Adrenal gland (tissue), 12 donors: ENCODE measurements around the gene EHD4. TPM values are rescaled to one million over a fixed set of nuclear protein-coding genes. Genes with fewer than 3 reads are reported as not detected.

ENCODE experiments used
- DNase-seq, 7 donors: peaks; one replicate each; pipeline ENCODE4 v3.0.0-alpha.2; 2019 to 2020
- H3K27ac ChIP-seq, 5 donors: fragments of 200-600 bp; sonication (generic) in 4 of 5; 1 replicate in 3 of 5; 2 replicates in 2 of 5; pipeline versions ENCODE4 v1.5.1 to v1.8.0; 2016 to 2020; ENCODE audit warnings: mild to moderate bottlenecking in 1 of 5
- H3K27me3 ChIP-seq: fragments of 200-600 bp; 2 replicates; pipeline ENCODE4 v1.8.0; 2021
- H3K36me3 ChIP-seq, 2 donors: fragments of 200-600 bp; replicated peaks in 1 of 2; 1 replicate in 1 of 2; 2 replicates in 1 of 2; pipeline versions ENCODE4 v1.5.1 to v1.8.0; 2018 to 2022
- H3K4me1 ChIP-seq, 2 donors: fragments of 200-600 bp; replicated peaks in 1 of 2; 1 replicate in 1 of 2; 2 replicates in 1 of 2; pipeline versions ENCODE4 v1.5.1 to v1.8.0; 2018 to 2021
- H3K4me3 ChIP-seq, 4 donors: fragments of 200-600 bp; sonication (generic) in 3 of 4; one replicate each; pipeline ENCODE4 v1.5.1; 2016 to 2018
- H3K9me3 ChIP-seq, 3 donors: fragments of 200-600 bp; sonication (generic) in 1 of 3; replicated peaks in 1 of 3; 1 replicate in 2 of 3; 2 replicates in 1 of 3; pipeline versions ENCODE4 v1.5.1 to v1.8.0; 2016 to 2021
- POLR2A ChIP-seq, 2 donors: fragments of 450-650 bp; IDR thresholded peaks; one replicate each; pipeline ENCODE4 v1.6.1; 2017; ENCODE audit warnings: antibody characterized with exemption in 2 of 2, mild to moderate bottlenecking in 2 of 2, moderate library complexity in 1 of 2
- WGBS, 4 donors: extraction: QIAGEN DNeasy Blood & Tissue Kit in 2 of 4; methylation state at CpG; one replicate each; pipeline versions ENCODE4 v1.1.5 to v1.1.7; 2013 to 2017; 5-methylcytosine and 5-hydroxymethylcytosine counted together
- intact Hi-C, 2 donors: fragments of 100-400 bp; cut with DNase I; formaldehyde crosslinking; loops; one replicate each; pipeline versions ENCODE4 v1.14.1 to v1.15.0; 2022 to 2023
- polyA plus RNA-seq, 3 donors: library from polyadenylated mRNA; stranded (reverse); fragments of 200-250 nt in 2 of 3; fragments of 350-450 nt in 1 of 3; fragmentation: Illumina TruSeq in 1 of 3; extraction: RNeasy Lipid Tissue Mini Kit (QIAGEN cat#74804) in 1 of 3; gene quantifications; one replicate each; pipeline ENCODE4 v1.2.3, GENCODE V29; 2013 to 2014
- total RNA-seq, 9 donors: library from RNA; depleted of rRNA in 4 of 9; stranded (reverse); fragments of >200 nt in 4 of 9; fragments of 120-200 nt in 1 of 9; fragmentation: NEBNext Ultra II Directional in 1 of 9; extraction: Animal tissue kit (Norgen Biotek cat#: 25700) in 1 of 9; gene quantifications; one replicate each; pipeline versions ENCODE4 v1.1.0 to v1.2.4, GENCODE V29; 2013 to 2023
- TF ChIP-seq, protein P1 (sequence below), 6 experiments: fragments of 450-650 bp in 4 of 6; fragments of 200-600 bp in 2 of 6; sonication (generic) in 1 of 6; IDR thresholded peaks; 1 replicate in 5 of 6; 2 replicates in 1 of 6; pipeline versions ENCODE4 v1.5.1 to v1.8.0; 2016 to 2021; ENCODE audit warnings: antibody characterized with exemption in 6 of 6, mild to moderate bottlenecking in 2 of 6, moderate library complexity in 1 of 6
- donor health status: healthy with polysubstance abuse.
- donor health status: Bipolar disorder and iron deficiency.
- donor health status: DM: yes; HTN: yes; CAD: no.
- donor health status: DM: no; HTN: no; CAD: no.
- donor health status: DM: no; HTN: no; CAD: no.
- donor health status: DM: yes; HTN: yes; CAD: no.

The EHD4 gene
- total and polyA plus RNA-seq, 12 donors = 2.0 to 17.0 (median 11.5) TPM

DNA sequence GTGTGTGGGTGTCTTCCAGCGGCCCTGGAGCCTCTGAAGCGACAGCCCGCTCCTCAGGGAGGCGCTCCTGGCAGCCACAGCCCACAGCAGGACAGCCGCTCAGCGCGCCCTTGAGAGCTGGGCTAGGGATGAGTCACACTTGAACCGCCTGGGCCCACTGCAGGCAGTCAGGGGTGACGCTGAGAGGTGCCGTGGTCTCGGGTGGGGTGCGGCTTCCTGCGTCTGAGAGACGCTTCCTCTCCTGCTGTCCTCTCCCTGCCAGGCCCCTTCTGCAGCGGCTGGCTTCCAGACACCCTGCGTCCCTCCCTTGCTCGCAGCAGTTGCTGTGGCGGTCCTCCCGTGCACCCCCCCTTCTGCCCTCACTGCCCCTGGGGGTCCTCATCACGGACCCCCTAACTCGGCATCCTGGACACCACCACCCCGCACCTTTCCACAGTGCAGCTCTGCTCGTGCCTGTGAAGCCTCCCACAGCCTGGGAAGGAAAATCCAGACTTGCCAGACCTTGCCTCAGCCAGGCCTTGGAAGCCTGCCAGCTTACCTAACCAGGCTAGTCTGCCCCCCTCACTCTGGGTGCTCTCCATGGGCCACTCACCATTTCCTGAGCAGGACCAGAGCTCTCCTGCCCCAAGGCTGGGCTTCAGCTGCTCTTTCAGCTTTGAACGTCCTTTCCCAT lies 77.4 kb downstream of the EHD4 start:
- Histone ChIP-seq H3K36me3 (no peaks in the 10 kb centered on the region), H3K4me1 (peaks cover 12 to 18% of the 10 kb centered on the region in 2 donors), H3K27me3 (no peaks in the 10 kb centered on the region), H3K4me3 (peak overlapping the region in 1 of 4 donors; percentile 32), H3K9me3 (no peaks in the 10 kb centered on the region), H3K27ac (peak overlapping the region in 3 of 5 donors; percentile 50 to 78 (median 52))
- intact Hi-C loops = loop anchor here in 1 of 2 donors (5.0 kb wide), 1 partner anchor 63 kb away; no protein-coding TSS in a partner anchor
- DNase-seq = peak; percentile 84 to 94 (median 89)
- TF ChIP-seq POLR2A (IDR thresholded peaks at IDR 0.05) = no peak
- TF ChIP-seq, protein P1, sequence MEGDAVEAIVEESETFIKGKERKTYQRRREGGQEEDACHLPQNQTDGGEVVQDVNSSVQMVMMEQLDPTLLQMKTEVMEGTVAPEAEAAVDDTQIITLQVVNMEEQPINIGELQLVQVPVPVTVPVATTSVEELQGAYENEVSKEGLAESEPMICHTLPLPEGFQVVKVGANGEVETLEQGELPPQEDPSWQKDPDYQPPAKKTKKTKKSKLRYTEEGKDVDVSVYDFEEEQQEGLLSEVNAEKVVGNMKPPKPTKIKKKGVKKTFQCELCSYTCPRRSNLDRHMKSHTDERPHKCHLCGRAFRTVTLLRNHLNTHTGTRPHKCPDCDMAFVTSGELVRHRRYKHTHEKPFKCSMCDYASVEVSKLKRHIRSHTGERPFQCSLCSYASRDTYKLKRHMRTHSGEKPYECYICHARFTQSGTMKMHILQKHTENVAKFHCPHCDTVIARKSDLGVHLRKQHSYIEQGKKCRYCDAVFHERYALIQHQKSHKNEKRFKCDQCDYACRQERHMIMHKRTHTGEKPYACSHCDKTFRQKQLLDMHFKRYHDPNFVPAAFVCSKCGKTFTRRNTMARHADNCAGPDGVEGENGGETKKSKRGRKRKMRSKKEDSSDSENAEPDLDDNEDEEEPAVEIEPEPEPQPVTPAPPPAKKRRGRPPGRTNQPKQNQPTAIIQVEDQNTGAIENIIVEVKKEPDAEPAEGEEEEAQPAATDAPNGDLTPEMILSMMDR (IDR thresholded peaks at IDR 0.05) = peak in 1 of 6 experiments; percentile 12
- 7 to 23% (median 11%) methylated on average over 9 to 24 of the region's 24 CpGs for WGBS, 4 donors

DNA sequence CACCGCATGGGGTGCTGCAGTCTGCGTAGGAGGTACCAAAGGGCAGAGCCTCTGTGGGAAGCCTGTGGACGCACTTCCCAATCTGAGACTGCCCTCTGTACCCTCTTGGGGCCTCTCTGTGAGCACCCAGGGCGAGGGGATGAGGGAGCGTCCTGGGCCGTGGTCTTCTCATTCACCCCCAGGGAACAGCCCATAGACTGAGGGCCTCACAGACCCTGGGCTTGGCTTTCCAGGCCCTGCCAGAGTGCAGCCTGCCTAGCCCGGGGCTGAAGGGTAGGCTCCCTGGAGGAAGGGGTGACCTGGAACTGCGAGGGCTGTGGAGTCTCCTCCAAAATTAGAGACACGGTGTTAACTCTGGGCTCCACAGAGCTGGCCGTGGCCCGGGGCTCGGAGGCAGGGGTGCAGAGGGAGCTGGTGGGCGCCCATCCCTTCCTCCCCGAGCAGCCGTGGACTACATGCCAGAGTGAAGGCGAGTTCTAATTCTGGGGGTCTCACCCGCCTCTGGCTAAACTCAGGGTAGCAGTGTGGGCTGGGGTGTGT lies 78.0 kb downstream of the EHD4 start:
- TF ChIP-seq, protein P1 (IDR thresholded peaks at IDR 0.05) = no peak
- no peaks in the 10 kb centered on the region for H3K27me3 ChIP-seq
- intact Hi-C loops = loop anchor here in 1 of 2 donors (5.0 kb wide), 1 partner anchor 62 kb away; no protein-coding TSS in a partner anchor
- H3K9me3 ChIP-seq = no peaks in the 10 kb centered on the region
- H3K4me1 ChIP-seq = peaks cover 12 to 18% of the 10 kb centered on the region in 2 donors
- no peaks in the 10 kb centered on the region for H3K36me3 ChIP-seq
- peak overlapping the region in 3 of 5 donors; percentile 50 to 78 (median 52) for H3K27ac ChIP-seq
- H3K4me3 ChIP-seq = peak overlapping the region in 1 of 4 donors; percentile 32
- WGBS, 4 donors = 61 to 70% (median 66%) methylated on average over 11 to 17 of the region's 17 CpGs
- no peak for DNase-seq

DNA sequence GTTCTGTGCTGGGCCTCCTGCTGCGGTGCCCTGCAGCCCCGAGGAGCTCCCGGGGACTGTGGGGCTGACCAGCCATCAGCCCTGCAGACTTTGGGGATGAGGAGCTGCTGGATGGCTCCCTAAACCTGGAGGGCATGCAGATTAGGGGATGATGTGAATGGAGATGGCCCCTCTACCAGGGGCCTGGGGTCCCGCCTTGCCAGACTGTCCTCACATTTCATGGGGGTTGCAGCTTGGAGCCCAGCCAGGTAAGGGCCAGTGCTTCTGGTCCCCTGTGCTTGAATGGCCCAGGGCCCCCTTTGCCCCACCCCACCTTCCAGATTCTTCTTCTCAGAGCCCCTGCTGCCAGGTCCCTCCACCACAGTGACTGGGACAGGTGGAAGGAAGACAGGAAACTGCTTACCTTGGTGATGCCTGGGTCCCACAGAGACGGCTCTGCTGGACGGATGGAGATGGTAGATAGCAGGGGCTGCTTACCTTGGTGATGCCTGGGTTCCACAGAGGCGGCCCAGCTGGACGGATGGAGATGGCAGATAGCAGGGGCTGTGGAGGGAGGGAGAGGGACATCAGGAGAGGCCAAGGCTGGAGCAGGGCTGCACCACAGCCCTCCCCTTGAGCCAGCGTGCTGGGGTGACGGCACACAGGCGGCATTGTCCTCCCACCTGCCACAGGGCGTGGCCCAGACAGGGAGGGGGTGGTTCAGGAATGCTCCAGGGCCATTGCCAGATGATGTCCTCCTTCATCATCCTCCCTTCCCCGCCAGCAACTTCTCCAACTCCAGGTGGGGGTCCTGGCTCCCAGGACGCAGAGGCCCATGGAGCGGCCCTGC lies 78.7 kb downstream of the EHD4 start, which contains the start of gene SPTBN5:
TSS of gene SPTBN5 (minus strand) at position 632 of the 829 bp plus-strand sequence. CDS start at position 76, 556 bp downstream.
- 84 to 93% (median 91%) methylated on average over 7 to 15 of the region's 15 CpGs for WGBS, 4 donors
- no peaks in the 10 kb centered on the region for H3K9me3 ChIP-seq
- peaks cover 12 to 18% of the 10 kb centered on the region in 2 donors for H3K4me1 ChIP-seq
- H3K36me3 ChIP-seq = no peaks in the 10 kb centered on the region
- peak within 1 kb of the TSS in 1 of 4 donors; percentile 32 for H3K4me3 ChIP-seq
- H3K27ac ChIP-seq = peak within 1 kb of the TSS in 3 of 5 donors; percentile 50 to 78 (median 52)
- no peak for DNase-seq
- H3K27me3 ChIP-seq = no peaks in the 10 kb centered on the region
- TF ChIP-seq, protein P1 (IDR thresholded peaks at IDR 0.05) = no peak
- no peak for TF ChIP-seq POLR2A (IDR thresholded peaks at IDR 0.05)
- intact Hi-C loops = loop anchor here in 1 of 2 donors (5.0 kb wide), 1 partner anchor 61 kb away; no protein-coding TSS in a partner anchor
